A549 treated with GW870086 at 1 μM for 4 hours (cell line): ENCODE data around the gene C22orf31. TPM values are rescaled to one million over a fixed set of nuclear protein-coding genes. Genes with fewer than 3 reads are reported as not detected.

Experiments used
- total RNA-seq: library from RNA; stranded (reverse); fragments of 200-300 nt; extraction: Qiagen RNA extraction; gene quantifications from 5 replicates; pipeline ENCODE4 v1.2.3, GENCODE V29; 2022; ENCODE audit warnings: low read depth

The C22orf31 gene
- not detected in 5 replicates for total RNA-seq

DNA sequence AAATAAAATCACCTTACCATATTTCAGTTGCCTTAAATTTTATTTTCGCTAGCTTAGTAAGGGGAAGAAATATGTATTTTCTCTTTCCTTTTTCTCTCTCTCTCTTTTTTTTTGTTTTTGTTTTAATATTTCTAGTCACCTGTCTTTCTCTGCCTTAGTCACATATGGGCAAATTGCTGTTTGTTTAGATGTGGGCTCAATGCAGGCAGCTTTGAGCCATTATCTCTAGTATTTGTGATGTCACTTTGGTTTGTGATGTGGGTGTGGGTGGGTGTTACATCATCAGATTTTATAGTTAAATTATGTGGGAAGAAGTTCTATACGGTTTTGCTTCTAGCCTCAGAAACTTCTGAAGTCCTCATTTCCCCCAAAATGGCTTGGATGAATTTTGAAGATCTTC, at the start of gene C22orf31:
Gene C22orf31 (minus strand): TSS at position 59 of the 400 bp plus-strand sequence. CDS start 39 bp downstream, at position 20.

DNA sequence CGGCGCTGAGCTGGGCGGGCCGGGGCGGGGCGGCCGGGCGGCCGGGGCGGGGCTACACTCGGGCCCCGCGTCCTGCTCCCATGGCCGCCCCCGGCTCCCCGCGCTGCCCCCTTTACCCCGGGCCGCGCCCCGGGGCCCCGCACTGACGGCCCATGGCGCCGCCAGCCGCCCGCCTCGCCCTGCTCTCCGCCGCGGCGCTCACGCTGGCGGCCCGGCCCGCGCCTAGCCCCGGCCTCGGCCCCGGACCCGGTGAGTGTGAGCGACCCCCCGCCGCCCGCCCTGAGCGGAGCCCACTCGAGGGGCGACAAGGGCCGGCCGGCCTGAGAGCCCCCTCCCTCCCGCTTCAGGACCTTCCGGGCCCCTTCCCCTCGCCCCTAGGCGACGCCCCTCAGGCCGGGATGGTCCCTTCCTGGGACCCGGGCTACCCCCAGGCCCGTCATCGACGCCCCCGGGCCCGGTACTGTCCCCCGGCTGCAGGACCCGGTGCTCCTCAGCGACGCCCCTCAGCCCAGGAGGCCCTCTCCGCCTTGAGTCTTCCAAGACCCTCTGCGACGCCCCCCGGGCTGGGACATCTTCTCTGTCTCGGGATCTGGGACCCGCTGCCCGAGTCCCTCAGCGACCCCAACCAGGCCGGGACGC, 11.5 kb upstream of the C22orf31 start, which contains the start of gene KREMEN1:
Gene KREMEN1 (plus strand): TSS at position 57 of the 639 bp plus-strand sequence. CDS start 96 bp downstream, at position 153.

Other genes starting within 250 kb of the C22orf31 start
- 5.4 to 8.2 TPM (median 7.5 TPM) in 5 replicates for gene ZNRF3, start 178.3 kb downstream of the C22orf31 start, total RNA-seq
- gene KREMEN1, start 11.2 kb upstream of the C22orf31 start, total RNA-seq: 2.7 to 4.7 TPM (median 4.3 TPM) in 5 replicates
- 0.23 to 0.74 TPM (median 0.45 TPM) in 5 replicates for gene EMID1, start 144.1 kb upstream of the C22orf31 start, total RNA-seq
- gene RHBDD3, start 206.2 kb upstream of the C22orf31 start, total RNA-seq: 22.1 to 29.3 TPM (median 28.0 TPM) in 5 replicates
- 203 to 223 TPM (median 213 TPM) in 5 replicates for gene EWSR1, start 206.4 kb upstream of the C22orf31 start, total RNA-seq
- 24.7 to 37.0 TPM (median 34.7 TPM) in 5 replicates for gene GAS2L1, start 244.8 kb upstream of the C22orf31 start, total RNA-seq